Epithelial cell of prostate (primary cell): ENCODE data around the gene HSPBAP1.
"Not testable (repeated sequence)": the region's sequence is repeated elsewhere in the genome, so short reads cannot be mapped to it uniquely, and the experiment has no call there.

ENCODE experiments used
- DNase-seq: peaks from one replicate; pipeline ENCODE4 v3.0.0-alpha.2; 2011; ENCODE audit warnings: low read depth, low spot score
- H3K27ac ChIP-seq: fragments of 450-650 bp; 2 replicates; pipeline ENCODE4 v1.5.1; 2017; ENCODE audit warnings: mild to moderate bottlenecking

The HSPBAP1 gene

GRCh38 chr3:122745369-122746021, 48.1 kb downstream of the HSPBAP1 start:
- DNase-seq = peak; percentile 26
- peak overlapping the region; percentile 67 for H3K27ac ChIP-seq

DNA sequence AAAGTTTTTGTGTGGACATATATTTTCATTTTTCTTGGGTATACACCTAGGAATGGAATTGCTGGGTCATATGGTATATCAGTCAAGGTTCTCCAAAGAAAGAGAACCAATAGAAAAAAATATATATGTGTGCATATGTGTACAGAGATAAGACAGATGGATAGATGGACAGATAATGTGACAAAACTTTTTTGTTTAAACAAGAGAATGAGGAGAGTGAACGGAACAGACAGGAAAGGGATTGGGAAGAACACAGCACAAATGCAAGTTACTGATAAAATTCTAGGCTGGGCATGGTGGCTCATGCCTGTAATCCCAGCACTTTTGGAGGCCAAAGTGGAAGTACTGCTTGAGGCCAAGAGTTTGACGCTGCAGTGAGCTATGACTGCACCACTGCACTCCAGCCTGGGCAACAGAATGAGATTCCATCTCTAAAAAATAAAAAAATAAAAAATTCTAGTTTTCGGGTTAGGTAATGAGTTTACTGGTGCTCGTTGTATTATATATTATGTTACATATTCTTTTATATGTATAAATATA, 50.0 kb downstream of the HSPBAP1 start:
- DNase-seq = no peak
- H3K27ac ChIP-seq = no peak overlapping the region

GRCh38 chr3:122742234-122742633, 51.4 kb downstream of the HSPBAP1 start:
- no peak for DNase-seq

GRCh38 chr3:122739172-122739571, 54.5 kb downstream of the HSPBAP1 start:
- no peak for DNase-seq
- H3K27ac ChIP-seq = no peak overlapping the region

More at GRCh38 chr3:122742234-122742633, 51.4 kb downstream of the HSPBAP1 start:
- no peak overlapping the region for H3K27ac ChIP-seq

DNA sequence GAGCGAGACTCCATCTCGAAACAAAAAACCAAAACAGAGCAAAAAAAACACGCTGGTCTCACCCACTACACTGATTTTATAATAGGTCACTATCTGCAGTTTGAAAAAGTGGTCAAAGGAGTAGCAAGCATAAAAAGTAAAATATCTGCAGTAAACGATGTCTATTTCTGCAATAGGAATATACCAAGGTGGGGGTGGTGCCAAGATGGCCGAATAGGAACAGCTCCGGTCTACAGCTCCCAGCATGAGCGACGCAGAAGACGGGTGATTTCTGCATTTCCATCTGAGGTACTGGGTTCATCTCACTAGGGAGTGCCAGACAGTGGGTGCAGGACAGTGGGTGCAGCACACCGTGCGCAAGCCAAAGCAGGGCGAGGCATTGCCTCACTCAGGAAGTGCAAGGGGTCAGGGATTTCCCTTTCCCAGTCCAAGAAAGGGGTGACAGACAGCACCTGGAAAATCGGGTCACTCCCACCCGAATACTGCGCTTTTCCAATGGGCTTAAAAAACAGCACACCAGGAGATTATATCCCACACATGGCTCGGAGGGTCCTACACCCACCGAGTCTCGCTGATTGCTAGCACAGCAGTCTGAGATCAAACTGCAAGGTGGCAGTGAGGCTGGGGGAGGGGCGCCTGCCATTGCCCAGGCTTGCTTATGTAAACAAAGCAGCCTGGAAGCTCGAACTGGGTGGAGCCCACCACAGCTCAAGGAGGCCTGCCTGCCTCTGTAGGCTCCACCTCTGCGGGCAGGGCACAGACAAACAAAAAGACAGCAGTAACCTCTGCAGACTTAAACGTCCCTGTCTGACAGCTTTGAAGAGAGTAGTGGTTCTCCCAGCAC, 60.7 kb downstream of the HSPBAP1 start:
- not testable (repeated sequence) for DNase-seq, H3K27ac ChIP-seq

GRCh38 chr3:122730240-122730639, 63.4 kb downstream of the HSPBAP1 start:
- no peak overlapping the region for H3K27ac ChIP-seq
- no peak for DNase-seq

GRCh38 chr3:122728756-122729514, 64.7 kb downstream of the HSPBAP1 start:
- no peak overlapping the region for H3K27ac ChIP-seq
- no peak for DNase-seq

DNA sequence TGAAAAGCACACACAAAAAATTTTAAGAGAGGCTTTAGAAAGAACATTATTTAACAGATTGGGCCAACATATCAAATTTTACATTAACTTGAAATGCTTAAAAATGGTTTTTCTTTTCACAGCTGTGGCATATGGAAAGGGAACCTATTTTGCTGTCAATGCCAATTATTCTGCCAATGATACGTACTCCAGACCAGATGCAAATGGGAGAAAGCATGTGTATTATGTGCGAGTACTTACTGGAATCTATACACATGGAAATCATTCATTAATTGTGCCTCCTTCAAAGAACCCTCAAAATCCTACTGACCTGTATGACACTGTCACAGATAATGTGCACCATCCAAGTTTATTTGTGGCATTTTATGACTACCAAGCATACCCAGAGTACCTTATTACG, 65.4 kb downstream of the HSPBAP1 start:
- DNase-seq = no peak
- H3K27ac ChIP-seq = no peak overlapping the region

DNA sequence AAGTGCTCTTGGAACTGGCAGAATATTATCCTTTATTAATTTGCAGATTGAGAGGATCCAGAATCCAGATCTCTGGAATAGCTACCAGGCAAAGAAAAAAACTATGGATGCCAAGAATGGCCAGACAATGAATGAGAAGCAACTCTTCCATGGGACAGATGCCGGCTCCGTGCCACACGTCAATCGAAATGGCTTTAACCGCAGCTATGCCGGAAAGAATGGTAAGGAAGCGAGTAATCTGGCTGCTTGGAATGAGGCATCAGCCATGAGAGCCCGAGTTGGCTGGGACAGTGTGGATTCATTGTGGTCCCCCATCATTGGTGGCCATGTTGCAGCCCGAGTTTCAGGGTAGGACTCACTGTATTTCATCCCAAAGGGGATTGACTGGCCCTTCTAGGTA, 65.9 kb downstream of the HSPBAP1 start:
- no peak overlapping the region for H3K27ac ChIP-seq
- no peak for DNase-seq

DNA sequence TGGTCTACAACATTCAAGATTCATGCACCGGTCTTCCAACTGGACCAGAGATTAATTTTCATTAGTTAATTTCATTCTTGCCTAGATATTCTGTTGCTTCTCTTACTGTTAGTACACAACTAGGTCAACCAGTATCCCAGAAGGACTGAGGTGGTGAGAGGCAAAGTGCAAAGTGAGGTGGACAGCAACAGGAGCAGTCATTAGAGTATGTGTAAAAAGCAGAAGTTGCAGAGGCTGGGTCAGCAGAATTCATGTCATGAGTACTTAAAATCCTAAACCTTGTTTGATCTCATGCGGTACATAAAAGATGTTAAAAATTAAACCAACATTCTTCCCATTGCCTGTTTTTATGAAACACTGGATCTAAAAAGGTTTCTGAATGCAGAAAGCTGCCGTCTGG, 66.3 kb downstream of the HSPBAP1 start:
- DNase-seq = no peak

GRCh38 chr3:122725106-122725505, 68.5 kb downstream of the HSPBAP1 start:
- H3K27ac ChIP-seq = no peak overlapping the region

More for the DNA sequence above, 66.3 kb downstream of the HSPBAP1 start:
- H3K27ac ChIP-seq = no peak overlapping the region

GRCh38 chr3:122719273-122719921, 74.2 kb downstream of the HSPBAP1 start:
- H3K27ac ChIP-seq = no peak overlapping the region
- DNase-seq = no peak

More at GRCh38 chr3:122725106-122725505, 68.5 kb downstream of the HSPBAP1 start:
- DNase-seq = no peak

DNA sequence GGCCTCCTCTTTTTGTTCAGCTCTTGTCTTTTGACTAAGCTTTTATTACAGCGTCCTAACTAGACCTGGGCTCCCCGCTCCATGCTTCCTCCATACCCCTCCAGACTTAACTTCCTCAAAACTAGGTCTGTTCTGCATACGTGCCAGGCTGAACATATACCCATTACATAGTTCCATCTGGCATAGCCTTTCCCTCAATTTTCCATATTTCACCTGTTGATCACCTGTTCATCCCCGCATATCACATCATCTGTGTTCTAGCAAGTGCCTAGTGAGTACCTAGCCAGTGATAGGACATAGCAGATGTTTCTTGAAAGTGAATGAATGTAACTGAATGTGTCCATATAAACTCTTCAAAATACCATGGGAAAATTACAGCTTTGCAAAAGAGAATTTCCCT, 77.0 kb downstream of the HSPBAP1 start:
- no peak overlapping the region for H3K27ac ChIP-seq
- DNase-seq = no peak

DNA sequence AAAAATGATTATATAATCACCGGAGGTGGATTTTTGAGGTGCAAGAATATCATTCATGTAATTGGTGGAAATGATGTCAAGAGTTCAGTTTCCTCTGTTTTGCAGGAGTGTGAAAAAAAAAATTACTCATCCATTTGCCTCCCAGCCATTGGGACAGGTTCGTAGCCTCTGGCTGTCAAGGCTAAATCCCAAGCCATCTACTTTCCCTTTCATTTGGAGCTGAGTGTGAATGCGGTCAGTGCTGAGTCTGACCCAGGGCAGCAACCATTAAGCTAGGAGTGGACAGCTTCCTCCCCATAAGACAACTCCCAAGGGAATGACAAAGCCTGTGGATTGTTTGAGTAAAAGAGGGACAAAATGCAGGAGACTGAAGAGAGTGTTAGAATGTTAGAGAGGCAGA, 79.4 kb downstream of the HSPBAP1 start:
- no peak for DNase-seq

DNA sequence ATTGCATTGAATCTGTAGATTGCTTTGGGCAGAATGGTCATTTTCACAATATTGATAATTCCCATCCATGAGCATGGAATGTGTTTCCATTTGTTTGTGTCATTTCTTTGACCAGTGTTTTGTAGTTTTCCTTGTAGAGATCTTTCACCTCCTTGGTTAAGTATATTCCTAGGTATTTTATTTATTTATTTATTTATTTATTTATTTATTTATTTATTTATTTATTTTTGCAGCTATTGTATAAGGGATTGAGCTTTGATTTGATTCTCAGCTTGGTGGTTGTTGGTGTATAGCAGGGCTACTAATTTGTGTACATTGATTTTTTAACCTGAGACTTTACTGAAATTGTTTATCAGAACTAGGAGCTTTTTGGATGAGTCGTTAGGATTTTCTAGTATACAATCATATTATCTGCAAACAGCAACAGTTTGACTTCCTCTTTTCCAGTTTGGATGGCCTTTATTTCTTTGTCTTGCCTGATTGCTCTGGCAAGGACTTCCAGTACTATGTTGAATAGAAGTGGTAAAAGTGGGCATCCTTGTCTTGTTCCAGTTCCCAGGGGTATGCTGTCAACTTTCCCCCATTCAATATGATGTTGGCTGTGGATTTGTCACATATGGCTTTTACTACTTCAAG, 82.9 kb downstream of the HSPBAP1 start:
- not testable (repeated sequence) for DNase-seq, H3K27ac ChIP-seq

More for the DNA sequence above, 79.4 kb downstream of the HSPBAP1 start:
- no peak overlapping the region for H3K27ac ChIP-seq

DNA sequence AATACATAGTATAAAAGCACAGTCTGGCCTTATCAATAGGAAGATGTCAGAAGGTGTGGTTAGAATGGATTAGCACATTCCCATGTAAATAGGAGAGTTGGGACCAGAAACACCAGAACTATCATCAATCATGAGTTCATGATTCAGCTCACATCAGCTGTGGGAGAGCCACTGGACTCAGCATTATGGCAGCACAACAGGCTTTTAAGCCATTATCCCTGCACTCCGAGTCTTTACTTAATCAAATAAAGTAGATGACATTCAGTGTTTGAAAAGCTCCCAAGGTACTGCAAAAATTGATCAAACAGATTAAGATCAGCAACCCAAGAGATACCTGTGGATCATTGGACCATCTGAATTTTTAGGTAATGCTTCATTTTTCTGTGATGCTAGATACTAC, 88.3 kb downstream of the HSPBAP1 start:
- no peak overlapping the region for H3K27ac ChIP-seq
- DNase-seq = no peak

- no peak for DNase-seq
- H3K27ac ChIP-seq = no peak overlapping the region
Observed at GRCh38 chr3:122700193-122700592, 93.4 kb downstream of the HSPBAP1 start.

GRCh38 chr3:122697952-122698620, 95.5 kb downstream of the HSPBAP1 start:
- DNase-seq = no peak

DNA sequence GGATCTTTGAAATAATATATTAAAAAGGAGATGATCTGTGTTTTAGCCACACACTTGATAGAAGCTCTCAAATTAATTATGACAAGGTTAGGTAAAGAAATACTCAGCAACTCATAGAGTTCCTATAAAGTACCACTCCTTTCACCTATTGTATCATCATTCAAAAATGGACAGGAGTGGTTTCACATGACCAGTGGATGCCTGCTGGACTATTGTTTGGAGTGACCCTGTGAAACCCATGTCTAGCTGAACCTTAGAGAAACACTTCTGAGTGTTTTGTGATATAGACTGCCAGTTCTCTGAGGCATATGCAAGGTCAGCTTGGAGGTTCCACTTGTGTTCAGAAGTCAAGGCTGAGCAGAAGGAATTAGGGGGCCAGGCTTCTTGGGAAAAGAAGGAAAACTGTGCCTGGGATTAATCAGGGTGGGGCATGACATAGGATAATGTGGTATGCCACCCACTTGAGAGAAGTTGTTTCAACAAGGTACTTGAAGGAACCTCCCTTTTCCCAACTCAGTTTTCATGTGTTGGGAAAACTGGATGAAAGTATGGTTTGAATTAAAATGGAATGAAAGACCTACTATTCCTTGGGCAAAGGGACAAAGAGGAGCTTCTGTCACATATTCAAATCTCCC, 97.6 kb downstream of the HSPBAP1 start:
- no peak overlapping the region for H3K27ac ChIP-seq
- DNase-seq = no peak

More at GRCh38 chr3:122697952-122698620, 95.5 kb downstream of the HSPBAP1 start:
- no peak overlapping the region for H3K27ac ChIP-seq
